GM19240 (cell line): Measurements from ENCODE around the gene ROBO4.
A peak's percentile ranks its signal among the peaks of the same experiment; 100 is the strongest.

Experiments used
- DNase-seq: peaks from one replicate; pipeline ENCODE4 v3.0.0; 2011; ENCODE audit warnings: low spot score; ENCODE audit not compliant: insufficient read length

Gene ROBO4

GRCh38 chr11:124897674-124898262, at the start of gene ROBO4:
Gene ROBO4, minus strand, starts transcription at chr11:124897865. Its CDS starts 70 bp downstream, at chr11:124897795.
- no peak for DNase-seq

GRCh38 chr11:124946735-124947141, 49.1 kb upstream of the ROBO4 start:
- no peak for DNase-seq

GRCh38 chr11:124945826-124946225, 48.2 kb upstream of the ROBO4 start:
- DNase-seq, result no peak

GRCh38 chr11:124944565-124944964, 46.9 kb upstream of the ROBO4 start:
- DNase-seq, result no peak

GRCh38 chr11:124943741-124944140, 46.1 kb upstream of the ROBO4 start:
- DNase-seq, result no peak

- no peak for DNase-seq
Measured at GRCh38 chr11:124943254-124943616, 45.6 kb upstream of the ROBO4 start.

GRCh38 chr11:124942466-124943253, 45.0 kb upstream of the ROBO4 start:
- DNase-seq, result no peak

GRCh38 chr11:124941703-124942102, 44.0 kb upstream of the ROBO4 start:
- DNase-seq, result no peak

GRCh38 chr11:124938970-124939369, 41.3 kb upstream of the ROBO4 start:
- no peak for DNase-seq

GRCh38 chr11:124938206-124938765, 40.6 kb upstream of the ROBO4 start:
- DNase-seq, result no peak

GRCh38 chr11:124937336-124937935, 39.8 kb upstream of the ROBO4 start:
- no peak for DNase-seq

- DNase-seq, result no peak
Measured at GRCh38 chr11:124935548-124936514, 38.2 kb upstream of the ROBO4 start, which contains the start of gene HEPACAM. Gene HEPACAM, minus strand, starts transcription at chr11:124936047. Its CDS starts 41 bp downstream, at chr11:124936006.

- DNase-seq, result no peak
Measured at GRCh38 chr11:124934862-124935547, 37.3 kb upstream of the ROBO4 start.

GRCh38 chr11:124930799-124931198, 33.1 kb upstream of the ROBO4 start:
- peak; percentile 30 for DNase-seq

- no peak for DNase-seq
Measured at GRCh38 chr11:124928942-124929665, 31.4 kb upstream of the ROBO4 start.

GRCh38 chr11:124923296-124923695, 25.6 kb upstream of the ROBO4 start:
- DNase-seq, result no peak

- no peak for DNase-seq
Measured at GRCh38 chr11:124922831-124923230, 25.2 kb upstream of the ROBO4 start.

GRCh38 chr11:124920870-124921609, 23.4 kb upstream of the ROBO4 start:
- DNase-seq, result no peak

GRCh38 chr11:124920356-124920755, 22.7 kb upstream of the ROBO4 start:
- no peak for DNase-seq
